Neural crest cell (in vitro differentiated cells): ENCODE measurements around the gene BCAM. TPM values are rescaled to one million over a fixed set of nuclear protein-coding genes. Genes with fewer than 3 reads are reported as not detected.

ENCODE experiments used
- DNase-seq: peaks from one replicate; pipeline ENCODE4 v3.0.0; 2021; ENCODE audit warnings: low read depth, mixed read lengths, low spot score
- H3K27ac Mint-ChIP-seq: one replicate; pipeline ENCODE4 v1.8.0; 2021; ENCODE audit warnings: mild to moderate bottlenecking, mixed read lengths; ENCODE audit not compliant: unreplicated experiment
- H3K27me3 Mint-ChIP-seq: 2 replicates; pipeline ENCODE4 v1.8.0; 2021; ENCODE audit warnings: low read depth, mild to moderate bottlenecking, mixed read lengths
- H3K36me3 Mint-ChIP-seq: 2 replicates; pipeline ENCODE4 v1.8.0; 2021; ENCODE audit warnings: low read depth, mild to moderate bottlenecking, mixed read lengths
- H3K4me1 Mint-ChIP-seq: 2 replicates; pipeline ENCODE4 v1.8.0; 2021; ENCODE audit warnings: mixed read lengths
- H3K4me3 Mint-ChIP-seq: one replicate; pipeline ENCODE4 v1.8.0; 2021; ENCODE audit warnings: mild to moderate bottlenecking, mixed read lengths
- H3K9me3 Mint-ChIP-seq: 2 replicates; pipeline ENCODE4 v1.8.0; 2021; ENCODE audit warnings: mixed read lengths
- CTCF ChIP-seq: fragments of 200-600 bp; sonication (generic); conservative IDR thresholded peaks from 2 replicates; pipeline ENCODE4 v1.5.0; 2021; ENCODE audit warnings: antibody characterized with exemption, mild to moderate bottlenecking
- total RNA-seq: library from RNA; stranded (reverse); gene quantifications from 2 replicates; pipeline ENCODE4 v1.2.1, GENCODE V29; 2021

BCAM gene
- total RNA-seq, 1 donor from 2014 or later: 5.5 TPM

GRCh38 chr19:44785993-44786392 is 22.9 kb upstream of the BCAM start:
- Mint-ChIP-seq H3K4me3 (no peak overlapping the region), H3K9me3 (no peaks in the 10 kb centered on the region), H3K27me3 (peaks cover 6% of the 10 kb centered on the region), H3K4me1 (peaks cover 6% of the 10 kb centered on the region), H3K36me3 (no peaks in the 10 kb centered on the region), H3K27ac (no peak overlapping the region)
- no peak for TF ChIP-seq CTCF
- no peak for DNase-seq

GRCh38 chr19:44788971-44789370 is 19.9 kb upstream of the BCAM start:
- Mint-ChIP-seq H3K27me3 (peaks cover 6% of the 10 kb centered on the region), H3K4me1 (peaks cover 6% of the 10 kb centered on the region), H3K27ac (no peak overlapping the region), H3K9me3 (no peaks in the 10 kb centered on the region), H3K36me3 (no peaks in the 10 kb centered on the region), H3K4me3 (no peak overlapping the region)
- no peak for TF ChIP-seq CTCF
- DNase-seq: no peak

DNA sequence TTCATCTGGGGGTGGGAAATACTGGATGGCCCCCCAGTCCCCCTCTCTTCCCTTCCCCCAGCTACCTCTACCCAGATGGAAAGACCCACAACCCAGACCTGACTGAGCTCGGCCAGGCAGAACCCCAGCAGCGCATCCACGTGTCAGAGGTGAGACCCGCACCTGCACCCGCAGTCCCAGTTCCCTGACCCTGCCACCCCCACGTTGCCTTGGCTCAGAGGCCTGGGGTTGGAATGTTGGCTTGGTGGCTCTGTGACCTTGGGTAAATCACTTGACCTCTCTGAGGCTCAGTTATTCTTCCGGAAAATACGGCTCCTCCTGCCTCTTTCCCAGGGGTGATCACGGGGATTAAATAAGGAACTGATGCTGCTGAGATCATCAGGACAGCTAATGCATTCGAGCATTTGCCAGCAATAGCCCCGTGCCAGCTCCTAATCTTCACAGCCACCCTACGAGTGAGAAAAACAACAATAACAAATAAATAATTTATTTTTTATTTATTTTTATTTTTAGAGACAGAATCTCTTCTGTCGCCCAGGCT is 18.9 kb upstream of the BCAM start:
- Mint-ChIP-seq H3K9me3 (no peaks in the 10 kb centered on the region), H3K27ac (peak overlapping the region; percentile 19), H3K4me3 (no peak overlapping the region), H3K27me3 (no peaks in the 10 kb centered on the region), H3K4me1 (no peaks in the 10 kb centered on the region), H3K36me3 (no peaks in the 10 kb centered on the region)
- TF ChIP-seq CTCF: no peak
- DNase-seq: no peak

GRCh38 chr19:44792281-44792680 is 16.6 kb upstream of the BCAM start:
- no peak overlapping the region for H3K4me3 Mint-ChIP-seq
- TF ChIP-seq CTCF: no peak
- peaks cover 8% of the 10 kb centered on the region for H3K4me1 Mint-ChIP-seq
- no peaks in the 10 kb centered on the region for H3K27me3 Mint-ChIP-seq
- no peaks in the 10 kb centered on the region for H3K9me3 Mint-ChIP-seq
- no peak overlapping the region for H3K27ac Mint-ChIP-seq
- no peak for DNase-seq
- H3K36me3 Mint-ChIP-seq: no peaks in the 10 kb centered on the region

DNA sequence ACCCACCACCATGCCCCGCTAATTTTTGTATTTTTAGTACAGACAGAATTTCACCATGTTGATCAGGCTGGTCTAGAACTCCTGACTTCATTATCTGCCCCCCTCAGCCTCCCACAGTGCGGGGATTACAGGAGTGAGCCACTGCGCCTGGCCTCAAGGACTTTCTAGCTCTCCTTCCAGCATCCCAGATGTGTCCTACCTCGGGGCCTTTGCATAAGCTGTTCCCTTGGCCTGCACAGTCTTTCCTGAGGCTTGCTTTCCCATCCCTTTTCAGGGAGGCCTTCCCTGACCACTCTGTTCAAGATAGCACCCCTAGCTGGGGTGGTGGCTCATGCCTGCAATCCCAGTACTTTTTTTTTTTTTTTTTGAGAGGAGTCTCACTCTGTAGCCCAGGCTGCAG is 14.3 kb upstream of the BCAM start:
- DNase-seq: no peak
- no peak overlapping the region for H3K4me3 Mint-ChIP-seq
- H3K27ac Mint-ChIP-seq: no peak overlapping the region
- no peaks in the 10 kb centered on the region for H3K9me3 Mint-ChIP-seq
- H3K4me1 Mint-ChIP-seq: peaks cover 8% of the 10 kb centered on the region
- no peak for TF ChIP-seq CTCF
- no peaks in the 10 kb centered on the region for H3K27me3 Mint-ChIP-seq
- H3K36me3 Mint-ChIP-seq: no peaks in the 10 kb centered on the region
